Astrocyte (in vitro differentiated cells and primary cell): ENCODE measurements around the gene TPO. TPM values are rescaled to one million over a fixed set of nuclear protein-coding genes. Genes with fewer than 3 reads are reported as not detected.

ENCODE experiments used
- DNase-seq: peaks from one replicate; pipeline ENCODE4 v3.0.0-alpha.2; 2010; ENCODE audit warnings: low read depth
- FAIRE-seq: peaks from 2 replicates; lab custom pipeline; 2011; peaks lifted over from hg19 to GRCh38; lab: Jason Lieb, UNC
- H2AFZ ChIP-seq: 2 replicates; pipeline ENCODE4 v1.6.0; 2012; ENCODE audit warnings: low read depth, low read length, inconsistent platforms
- H3K27ac ChIP-seq: 2 replicates; pipeline ENCODE4 v1.5.1; 2011; ENCODE audit warnings: low read depth, low read length, inconsistent platforms
- H3K27me3 ChIP-seq: 2 replicates; pipeline ENCODE4 v1.6.0; 2011; ENCODE audit warnings: low read length, inconsistent platforms; ENCODE audit not compliant: insufficient read depth
- H3K36me3 ChIP-seq: 2 replicates; pipeline ENCODE4 v1.5.1; 2011; ENCODE audit warnings: low read length, inconsistent platforms; ENCODE audit not compliant: insufficient read depth
- H3K4me1 ChIP-seq: 2 replicates; pipeline ENCODE4 v1.5.1; 2011; ENCODE audit warnings: low read length, inconsistent platforms; ENCODE audit not compliant: insufficient read depth
- H3K4me2 ChIP-seq: 2 replicates; pipeline ENCODE4 v1.6.0; 2012; ENCODE audit warnings: low read length, inconsistent platforms
- H3K4me3 ChIP-seq: 2 replicates; pipeline ENCODE4 v1.5.1; 2011; ENCODE audit warnings: low read depth, mild to moderate bottlenecking, low read length, inconsistent platforms; ENCODE audit not compliant: insufficient read depth
- H3K79me2 ChIP-seq: 2 replicates; pipeline ENCODE4 v1.6.0; 2012; ENCODE audit warnings: mild to moderate bottlenecking, low read length, inconsistent platforms; ENCODE audit not compliant: insufficient read depth
- H3K9ac ChIP-seq: 2 replicates; pipeline ENCODE4 v1.6.0; 2012; ENCODE audit warnings: mild to moderate bottlenecking, low read length, inconsistent platforms
- H3K9me3 ChIP-seq: 2 replicates; pipeline ENCODE4 v1.5.1; 2012; ENCODE audit warnings: low read depth, mild to moderate bottlenecking, low read length, inconsistent platforms; ENCODE audit not compliant: insufficient read depth
- H4K20me1 ChIP-seq: 2 replicates; pipeline ENCODE4 v1.6.0; 2012; ENCODE audit warnings: low read length, inconsistent platforms; ENCODE audit not compliant: insufficient read depth
- H3K27ac Mint-ChIP-seq: one replicate; pipeline ENCODE4 v1.8.0; 2021; ENCODE audit warnings: mild to moderate bottlenecking, mixed read lengths; ENCODE audit not compliant: unreplicated experiment
- H3K27me3 Mint-ChIP-seq: one replicate; pipeline ENCODE4 v1.8.0; 2021; ENCODE audit warnings: low read depth, mixed read lengths; ENCODE audit not compliant: unreplicated experiment
- H3K36me3 Mint-ChIP-seq: one replicate; pipeline ENCODE4 v1.8.0; 2021; ENCODE audit warnings: low read depth, mixed read lengths; ENCODE audit not compliant: unreplicated experiment
- H3K4me1 Mint-ChIP-seq: one replicate; pipeline ENCODE4 v1.8.0; 2021; ENCODE audit warnings: low read depth, mixed read lengths; ENCODE audit not compliant: unreplicated experiment
- H3K4me3 Mint-ChIP-seq: one replicate; pipeline ENCODE4 v1.8.0; 2021; ENCODE audit warnings: mild to moderate bottlenecking, moderate library complexity, mixed read lengths; ENCODE audit not compliant: unreplicated experiment
- H3K9me3 Mint-ChIP-seq: one replicate; pipeline ENCODE4 v1.8.0; 2021; ENCODE audit warnings: mild to moderate bottlenecking, mixed read lengths; ENCODE audit not compliant: unreplicated experiment
- CTCF ChIP-seq: IDR thresholded peaks from 2 replicates; pipeline ENCODE4 v1.5.1; 2011; ENCODE audit warnings: low read depth, mild to moderate bottlenecking, inconsistent platforms, low read length, moderate library complexity; ENCODE audit not compliant: insufficient read depth
- EZH2 ChIP-seq: IDR thresholded peaks from 2 replicates; pipeline ENCODE4 v1.6.1; 2012; ENCODE audit warnings: mild to moderate bottlenecking, low read length, inconsistent platforms; ENCODE audit not compliant: insufficient read depth
- total RNA-seq: library from RNA; stranded (reverse); gene quantifications from 2 replicates; pipeline ENCODE4 v1.2.1, GENCODE V29; 2021

Gene TPO
- total RNA-seq, 1 donor from 2014 or later: not detected

- Histone ChIP-seq H3K27ac (no peak overlapping the region), H3K4me2 (no peak overlapping the region), H4K20me1 (no peaks in the 10 kb centered on the region), H3K79me2 (no peaks in the 10 kb centered on the region), H3K27me3 (no peaks in the 10 kb centered on the region), H3K36me3 (no peaks in the 10 kb centered on the region), H3K4me3 (no peak overlapping the region), H3K9ac (no peak overlapping the region), H3K9me3 (no peaks in the 10 kb centered on the region), H3K4me1 (no peaks in the 10 kb centered on the region), H2AFZ (no peak overlapping the region)
- DNase-seq (no peak), FAIRE-seq (no peak)
- Mint-ChIP-seq H3K36me3 (no peaks in the 10 kb centered on the region), H3K9me3 (peaks cover 9% of the 10 kb centered on the region), H3K4me1 (no peaks in the 10 kb centered on the region), H3K27ac (no peak overlapping the region), H3K4me3 (no peak overlapping the region), H3K27me3 (peaks cover 32% of the 10 kb centered on the region)
- TF ChIP-seq CTCF (no peak), EZH2 (no peak)
Observed at GRCh38 chr2:1437101-1437500, 23.8 kb downstream of the TPO start.

GRCh38 chr2:1437537-1437936 is 24.3 kb downstream of the TPO start:
- Histone ChIP-seq H2AFZ (no peak overlapping the region), H3K4me2 (no peak overlapping the region), H3K79me2 (no peaks in the 10 kb centered on the region), H3K4me1 (no peaks in the 10 kb centered on the region), H3K27ac (no peak overlapping the region), H3K9me3 (no peaks in the 10 kb centered on the region), H3K9ac (no peak overlapping the region), H3K36me3 (no peaks in the 10 kb centered on the region), H3K4me3 (no peak overlapping the region), H3K27me3 (no peaks in the 10 kb centered on the region), H4K20me1 (no peaks in the 10 kb centered on the region)
- no peak overlapping the region for H3K27ac Mint-ChIP-seq
- TF ChIP-seq CTCF (no peak), EZH2 (no peak)
- peaks cover 9% of the 10 kb centered on the region for H3K9me3 Mint-ChIP-seq
- H3K4me3 Mint-ChIP-seq: no peak overlapping the region
- H3K4me1 Mint-ChIP-seq: no peaks in the 10 kb centered on the region
- H3K27me3 Mint-ChIP-seq: peaks cover 33% of the 10 kb centered on the region
- FAIRE-seq: no peak
- DNase-seq: no peak
- no peaks in the 10 kb centered on the region for H3K36me3 Mint-ChIP-seq

- H4K20me1 ChIP-seq: no peaks in the 10 kb centered on the region
- no peak overlapping the region for H3K4me3 ChIP-seq
- H3K79me2 ChIP-seq: no peaks in the 10 kb centered on the region
- no peaks in the 10 kb centered on the region for H3K9me3 ChIP-seq
- DNase-seq (no peak), FAIRE-seq (no peak)
- Mint-ChIP-seq H3K27ac (peak overlapping the region; percentile 26), H3K36me3 (no peaks in the 10 kb centered on the region), H3K4me1 (no peaks in the 10 kb centered on the region), H3K9me3 (peaks cover 9% of the 10 kb centered on the region), H3K27me3 (peaks cover 41% of the 10 kb centered on the region), H3K4me3 (no peak overlapping the region)
- no peaks in the 10 kb centered on the region for H3K27me3 ChIP-seq
- no peak overlapping the region for H3K4me2 ChIP-seq
- H3K36me3 ChIP-seq: no peaks in the 10 kb centered on the region
- no peak for TF ChIP-seq EZH2
- no peak for TF ChIP-seq CTCF
- no peak overlapping the region for H3K27ac ChIP-seq
- H2AFZ ChIP-seq: no peak overlapping the region
- no peaks in the 10 kb centered on the region for H3K4me1 ChIP-seq
- H3K9ac ChIP-seq: no peak overlapping the region
Observed at GRCh38 chr2:1438972-1439371, 25.7 kb downstream of the TPO start.
